Astrocyte (in vitro differentiated cells and primary cell): Measurements from ENCODE around the gene DGKG. TPM values are rescaled to one million over a fixed set of nuclear protein-coding genes. Genes with fewer than 3 reads are reported as not detected.

Source experiments
- DNase-seq: peaks from one replicate; pipeline ENCODE4 v3.0.0-alpha.2; 2010; ENCODE audit warnings: low read depth
- FAIRE-seq: peaks from 2 replicates; lab custom pipeline; 2011; peaks lifted over from hg19 to GRCh38; lab: Jason Lieb, UNC
- H2AFZ ChIP-seq: 2 replicates; pipeline ENCODE4 v1.6.0; 2012; ENCODE audit warnings: low read depth, low read length, inconsistent platforms
- H3K27ac ChIP-seq: 2 replicates; pipeline ENCODE4 v1.5.1; 2011; ENCODE audit warnings: low read depth, low read length, inconsistent platforms
- H3K27me3 ChIP-seq: 2 replicates; pipeline ENCODE4 v1.6.0; 2011; ENCODE audit warnings: low read length, inconsistent platforms; ENCODE audit not compliant: insufficient read depth
- H3K36me3 ChIP-seq: 2 replicates; pipeline ENCODE4 v1.5.1; 2011; ENCODE audit warnings: low read length, inconsistent platforms; ENCODE audit not compliant: insufficient read depth
- H3K4me1 ChIP-seq: 2 replicates; pipeline ENCODE4 v1.5.1; 2011; ENCODE audit warnings: low read length, inconsistent platforms; ENCODE audit not compliant: insufficient read depth
- H3K4me2 ChIP-seq: 2 replicates; pipeline ENCODE4 v1.6.0; 2012; ENCODE audit warnings: low read length, inconsistent platforms
- H3K4me3 ChIP-seq: 2 replicates; pipeline ENCODE4 v1.5.1; 2011; ENCODE audit warnings: low read depth, mild to moderate bottlenecking, low read length, inconsistent platforms; ENCODE audit not compliant: insufficient read depth
- H3K79me2 ChIP-seq: 2 replicates; pipeline ENCODE4 v1.6.0; 2012; ENCODE audit warnings: mild to moderate bottlenecking, low read length, inconsistent platforms; ENCODE audit not compliant: insufficient read depth
- H3K9ac ChIP-seq: 2 replicates; pipeline ENCODE4 v1.6.0; 2012; ENCODE audit warnings: mild to moderate bottlenecking, low read length, inconsistent platforms
- H3K9me3 ChIP-seq: 2 replicates; pipeline ENCODE4 v1.5.1; 2012; ENCODE audit warnings: low read depth, mild to moderate bottlenecking, low read length, inconsistent platforms; ENCODE audit not compliant: insufficient read depth
- H4K20me1 ChIP-seq: 2 replicates; pipeline ENCODE4 v1.6.0; 2012; ENCODE audit warnings: low read length, inconsistent platforms; ENCODE audit not compliant: insufficient read depth
- H3K27ac Mint-ChIP-seq: one replicate; pipeline ENCODE4 v1.8.0; 2021; ENCODE audit warnings: mild to moderate bottlenecking, mixed read lengths; ENCODE audit not compliant: unreplicated experiment
- H3K27me3 Mint-ChIP-seq: one replicate; pipeline ENCODE4 v1.8.0; 2021; ENCODE audit warnings: low read depth, mixed read lengths; ENCODE audit not compliant: unreplicated experiment
- H3K36me3 Mint-ChIP-seq: one replicate; pipeline ENCODE4 v1.8.0; 2021; ENCODE audit warnings: low read depth, mixed read lengths; ENCODE audit not compliant: unreplicated experiment
- H3K4me1 Mint-ChIP-seq: one replicate; pipeline ENCODE4 v1.8.0; 2021; ENCODE audit warnings: low read depth, mixed read lengths; ENCODE audit not compliant: unreplicated experiment
- H3K4me3 Mint-ChIP-seq: one replicate; pipeline ENCODE4 v1.8.0; 2021; ENCODE audit warnings: mild to moderate bottlenecking, moderate library complexity, mixed read lengths; ENCODE audit not compliant: unreplicated experiment
- H3K9me3 Mint-ChIP-seq: one replicate; pipeline ENCODE4 v1.8.0; 2021; ENCODE audit warnings: mild to moderate bottlenecking, mixed read lengths; ENCODE audit not compliant: unreplicated experiment
- EZH2 ChIP-seq: IDR thresholded peaks from 2 replicates; pipeline ENCODE4 v1.6.1; 2012; ENCODE audit warnings: mild to moderate bottlenecking, low read length, inconsistent platforms; ENCODE audit not compliant: insufficient read depth
- total RNA-seq: library from RNA; stranded (reverse); gene quantifications from 2 replicates; pipeline ENCODE4 v1.2.1, GENCODE V29; 2021
- TF ChIP-seq, protein P1 (sequence below): IDR thresholded peaks from 2 replicates; pipeline ENCODE4 v1.5.1; 2011; ENCODE audit warnings: low read depth, mild to moderate bottlenecking, inconsistent platforms, low read length, moderate library complexity; ENCODE audit not compliant: insufficient read depth

Gene DGKG
- total RNA-seq, 1 donor from 2014 or later, result 0.64 TPM

DNA sequence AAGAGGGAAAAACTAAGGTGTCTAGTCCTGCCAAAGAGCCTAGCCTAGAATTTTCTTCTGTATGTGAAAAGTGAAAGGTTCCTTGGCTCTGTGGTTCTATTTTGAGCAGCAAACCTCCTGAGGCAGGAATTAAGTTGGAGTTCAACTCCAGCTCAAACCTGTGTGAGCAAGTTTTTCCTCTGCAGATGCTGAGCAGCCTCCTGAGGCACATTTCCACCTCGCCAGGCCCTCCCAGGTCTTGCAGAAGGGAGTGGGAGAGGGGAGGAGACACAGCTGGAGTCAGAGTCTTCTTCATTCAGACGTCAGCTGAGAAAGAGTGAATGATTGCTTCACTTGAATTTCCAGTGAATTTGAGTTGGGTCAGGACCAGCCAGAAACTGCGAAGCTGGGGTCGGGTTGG is 183.6 kb downstream of the DGKG start:
- H3K9ac ChIP-seq, result no peak overlapping the region
- no peaks in the 10 kb centered on the region for H3K27me3 ChIP-seq
- no peak overlapping the region for H3K27ac ChIP-seq
- H2AFZ ChIP-seq, result no peak overlapping the region
- no peak overlapping the region for H3K27ac Mint-ChIP-seq
- DNase-seq (no peak), FAIRE-seq (no peak)
- no peak overlapping the region for H3K4me3 ChIP-seq
- H3K9me3 Mint-ChIP-seq, result peaks cover 4% of the 10 kb centered on the region
- no peaks in the 10 kb centered on the region for H3K79me2 ChIP-seq
- no peaks in the 10 kb centered on the region for H3K9me3 ChIP-seq
- no peak overlapping the region for H3K4me2 ChIP-seq
- H3K4me3 Mint-ChIP-seq, result no peak overlapping the region
- H3K4me1 Mint-ChIP-seq, result no peaks in the 10 kb centered on the region
- no peaks in the 10 kb centered on the region for H3K4me1 ChIP-seq
- peaks cover 38% of the 10 kb centered on the region for H3K27me3 Mint-ChIP-seq
- no peaks in the 10 kb centered on the region for H3K36me3 ChIP-seq
- no peaks in the 10 kb centered on the region for H4K20me1 ChIP-seq
- no peaks in the 10 kb centered on the region for H3K36me3 Mint-ChIP-seq
- no peak for TF ChIP-seq EZH2
- TF ChIP-seq, protein P1, sequence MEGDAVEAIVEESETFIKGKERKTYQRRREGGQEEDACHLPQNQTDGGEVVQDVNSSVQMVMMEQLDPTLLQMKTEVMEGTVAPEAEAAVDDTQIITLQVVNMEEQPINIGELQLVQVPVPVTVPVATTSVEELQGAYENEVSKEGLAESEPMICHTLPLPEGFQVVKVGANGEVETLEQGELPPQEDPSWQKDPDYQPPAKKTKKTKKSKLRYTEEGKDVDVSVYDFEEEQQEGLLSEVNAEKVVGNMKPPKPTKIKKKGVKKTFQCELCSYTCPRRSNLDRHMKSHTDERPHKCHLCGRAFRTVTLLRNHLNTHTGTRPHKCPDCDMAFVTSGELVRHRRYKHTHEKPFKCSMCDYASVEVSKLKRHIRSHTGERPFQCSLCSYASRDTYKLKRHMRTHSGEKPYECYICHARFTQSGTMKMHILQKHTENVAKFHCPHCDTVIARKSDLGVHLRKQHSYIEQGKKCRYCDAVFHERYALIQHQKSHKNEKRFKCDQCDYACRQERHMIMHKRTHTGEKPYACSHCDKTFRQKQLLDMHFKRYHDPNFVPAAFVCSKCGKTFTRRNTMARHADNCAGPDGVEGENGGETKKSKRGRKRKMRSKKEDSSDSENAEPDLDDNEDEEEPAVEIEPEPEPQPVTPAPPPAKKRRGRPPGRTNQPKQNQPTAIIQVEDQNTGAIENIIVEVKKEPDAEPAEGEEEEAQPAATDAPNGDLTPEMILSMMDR, result no peak

DNA sequence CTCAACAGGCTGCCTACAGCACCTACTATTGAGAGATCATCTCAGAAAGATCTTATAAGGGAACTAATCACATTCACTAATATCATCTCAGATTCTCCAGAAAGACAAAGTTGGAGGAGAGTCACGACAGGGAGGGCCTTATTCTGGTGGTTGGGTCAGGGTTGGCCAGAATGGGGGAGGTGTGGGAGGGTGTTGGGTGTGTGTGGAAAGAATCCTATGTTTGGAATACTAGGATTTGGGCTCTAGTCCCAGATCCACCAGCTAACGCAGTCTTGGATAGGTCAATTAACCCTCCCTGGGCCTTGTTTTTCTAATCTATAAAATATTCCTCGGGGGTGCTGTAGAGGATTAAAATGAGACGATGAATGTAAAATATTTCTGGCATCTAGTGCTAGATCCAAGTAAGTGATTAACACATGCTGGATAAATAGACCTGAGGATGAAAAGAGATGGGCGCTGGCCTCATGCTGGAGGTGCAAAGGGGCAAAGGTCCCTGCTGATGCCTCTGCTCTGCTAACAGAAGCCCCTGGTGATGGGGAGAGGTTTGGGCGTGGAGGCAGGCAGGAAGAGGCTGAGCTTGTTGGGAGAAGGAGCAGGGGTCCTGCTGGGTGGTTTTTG is 185.6 kb downstream of the DGKG start:
- no peak overlapping the region for H3K9ac ChIP-seq
- DNase-seq (no peak), FAIRE-seq (no peak)
- H3K79me2 ChIP-seq, result no peaks in the 10 kb centered on the region
- Mint-ChIP-seq H3K4me3 (no peak overlapping the region), H3K27ac (no peak overlapping the region), H3K9me3 (peaks cover 6% of the 10 kb centered on the region), H3K27me3 (peaks cover 38% of the 10 kb centered on the region), H3K4me1 (no peaks in the 10 kb centered on the region), H3K36me3 (no peaks in the 10 kb centered on the region)
- H3K27me3 ChIP-seq, result no peaks in the 10 kb centered on the region
- no peaks in the 10 kb centered on the region for H3K36me3 ChIP-seq
- no peaks in the 10 kb centered on the region for H3K4me1 ChIP-seq
- no peaks in the 10 kb centered on the region for H4K20me1 ChIP-seq
- H3K4me3 ChIP-seq, result no peak overlapping the region
- H3K27ac ChIP-seq, result no peak overlapping the region
- H2AFZ ChIP-seq, result no peak overlapping the region
- no peak for TF ChIP-seq EZH2
- TF ChIP-seq, protein P1, result no peak
- no peaks in the 10 kb centered on the region for H3K9me3 ChIP-seq
- H3K4me2 ChIP-seq, result no peak overlapping the region

DNA sequence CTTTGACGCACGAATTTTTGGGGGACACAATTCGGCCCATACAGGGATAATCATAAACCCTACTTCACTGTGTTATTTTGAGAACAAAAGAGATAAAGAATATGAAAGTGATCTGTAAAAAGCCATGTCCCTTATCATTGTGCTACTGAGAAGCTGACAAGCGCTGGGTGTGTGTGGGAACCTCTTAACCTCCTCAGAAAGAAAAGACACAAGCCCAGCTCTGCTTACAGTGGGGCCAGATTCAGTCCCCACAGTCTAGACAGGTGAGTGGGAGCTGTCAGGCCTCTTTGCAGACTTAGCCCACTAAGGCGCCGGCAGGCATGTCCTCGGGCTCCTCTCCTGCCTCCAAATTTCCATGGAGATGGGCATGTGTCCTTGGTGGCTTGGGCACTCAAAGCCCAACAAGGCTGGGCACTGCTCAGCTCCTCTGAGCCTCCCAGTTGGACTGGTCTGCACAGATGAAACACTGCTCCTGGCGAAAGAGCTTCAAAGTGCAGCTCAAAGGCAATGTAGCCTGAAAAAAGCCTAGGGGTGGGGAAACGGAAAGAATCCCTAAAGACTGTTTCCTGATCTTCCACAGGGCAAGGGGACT is 188.7 kb downstream of the DGKG start:
- DNase-seq (no peak), FAIRE-seq (no peak)
- H3K4me3 Mint-ChIP-seq, result no peak overlapping the region
- no peak for TF ChIP-seq EZH2
- TF ChIP-seq, protein P1, result no peak
- Histone ChIP-seq H3K27ac (no peak overlapping the region), H3K9ac (no peak overlapping the region), H3K79me2 (no peaks in the 10 kb centered on the region), H3K4me2 (no peak overlapping the region), H3K36me3 (no peaks in the 10 kb centered on the region), H3K27me3 (no peaks in the 10 kb centered on the region), H3K4me1 (no peaks in the 10 kb centered on the region), H2AFZ (no peak overlapping the region), H3K4me3 (no peak overlapping the region), H3K9me3 (no peaks in the 10 kb centered on the region), H4K20me1 (no peaks in the 10 kb centered on the region)
- peaks cover 28% of the 10 kb centered on the region for H3K27me3 Mint-ChIP-seq
- H3K36me3 Mint-ChIP-seq, result no peaks in the 10 kb centered on the region
- no peaks in the 10 kb centered on the region for H3K4me1 Mint-ChIP-seq
- H3K27ac Mint-ChIP-seq, result no peak overlapping the region
- peaks cover 6% of the 10 kb centered on the region for H3K9me3 Mint-ChIP-seq
